SK-N-SH treated with all-trans-retinoic acid at 6 μM for 48 hours (cell line): ENCODE measurements around the gene CA5A.

Experiments
- ATAC-seq: fragments of 200-7000 bp; cut with Tn5 transposase; 3 replicates; pipeline ENCODE4 v1.9.1; 2020; ENCODE audit warnings: mild to moderate bottlenecking, moderate library complexity
- ARNTL ChIP-seq: fragments of 450-650 bp; formaldehyde crosslinking; IDR thresholded peaks from 2 replicates; pipeline ENCODE4 v1.5.0; 2020; ENCODE audit warnings: low read depth, mild to moderate bottlenecking, moderate library complexity, borderline replicate concordance
- BACH2 ChIP-seq: fragments of 250-450 bp; sonication (Bioruptor Pico); IDR thresholded peaks from 2 replicates; pipeline ENCODE4 v1.9.0; 2021; ENCODE audit warnings: mild to moderate bottlenecking, borderline replicate concordance
- CREB5 ChIP-seq: fragments of 250-450 bp; sonication (Bioruptor Pico); IDR thresholded peaks from 2 replicates; pipeline ENCODE4 v1.5.1; 2020; ENCODE audit warnings: low read depth, mild to moderate bottlenecking, moderate library complexity
- CSDC2 ChIP-seq: fragments of 250-450 bp; sonication (Bioruptor Pico); IDR thresholded peaks from 2 replicates; pipeline ENCODE4 v1.5.0; 2020; ENCODE audit warnings: mild to moderate bottlenecking, moderate library complexity
- CSRNP3 ChIP-seq: fragments of 250-450 bp; sonication (Bioruptor Pico); IDR thresholded peaks from 2 replicates; pipeline ENCODE4 v1.5.1; 2021; ENCODE audit warnings: mild to moderate bottlenecking, moderate library complexity
- GLIS3 ChIP-seq: fragments of 250-450 bp; sonication (Bioruptor Pico); IDR thresholded peaks from 2 replicates; pipeline ENCODE4 v1.5.0; 2020; ENCODE audit warnings: mild to moderate bottlenecking, moderate library complexity
- ISL1 ChIP-seq: fragments of 250-450 bp; sonication (Bioruptor Pico); IDR thresholded peaks from 2 replicates; pipeline ENCODE4 v2.1.2; 2022; ENCODE audit warnings: mild to moderate bottlenecking, moderate library complexity
- OSR1 ChIP-seq: fragments of 250-450 bp; sonication (Bioruptor Pico); IDR thresholded peaks from 2 replicates; pipeline ENCODE4 v1.8.0; 2022; ENCODE audit warnings: moderate library complexity, mild to moderate bottlenecking, inconsistent platforms
- POU6F1 ChIP-seq: fragments of 250-450 bp; sonication (Bioruptor Pico); IDR thresholded peaks from 2 replicates; pipeline ENCODE4 v1.8.0; 2021; ENCODE audit warnings: low read depth, mild to moderate bottlenecking, moderate library complexity, borderline replicate concordance
- PPARA ChIP-seq: fragments of 250-450 bp; sonication (Bioruptor Pico); IDR thresholded peaks from 2 replicates; pipeline ENCODE4 v1.5.0; 2020; ENCODE audit warnings: mild to moderate bottlenecking, borderline replicate concordance
- SNAI2 ChIP-seq: fragments of 250-450 bp; sonication (Bioruptor Pico); IDR thresholded peaks from 2 replicates; pipeline ENCODE4 v1.5.0; 2020; ENCODE audit warnings: mild to moderate bottlenecking, moderate library complexity
- TCF4 ChIP-seq: fragments of 250-450 bp; sonication (Bioruptor Pico); IDR thresholded peaks from 2 replicates; pipeline ENCODE4 v1.8.0; 2021; ENCODE audit warnings: mild to moderate bottlenecking, moderate library complexity, borderline replicate concordance
- TOX ChIP-seq: fragments of 250-450 bp; sonication (Bioruptor Pico); IDR thresholded peaks from 2 replicates; pipeline ENCODE4 v1.8.0; 2021; ENCODE audit warnings: mild to moderate bottlenecking, moderate library complexity, borderline replicate concordance
- ZC3H10 ChIP-seq: fragments of 250-450 bp; sonication (Bioruptor Pico); IDR thresholded peaks from 2 replicates; pipeline ENCODE4 v1.5.1; 2021; ENCODE audit warnings: mild to moderate bottlenecking, moderate library complexity
- ZNF565 ChIP-seq: fragments of 450-650 bp; formaldehyde crosslinking; conservative IDR thresholded peaks from 2 replicates; pipeline ENCODE4 v1.5.0; 2020; ENCODE audit warnings: low read depth, mild to moderate bottlenecking, moderate library complexity
- ZNF70 ChIP-seq: fragments of 450-650 bp; formaldehyde crosslinking; IDR thresholded peaks from 2 replicates; pipeline ENCODE4 v1.5.0; 2020; ENCODE audit warnings: mild to moderate bottlenecking, moderate library complexity
- ZNF8 ChIP-seq: fragments of 450-650 bp; formaldehyde crosslinking; IDR thresholded peaks from 2 replicates; pipeline ENCODE4 v1.5.0; 2020; ENCODE audit warnings: mild to moderate bottlenecking, moderate library complexity
- TF ChIP-seq, protein P1 (sequence below): fragments of 250-450 bp; sonication (Bioruptor Pico); IDR thresholded peaks from 2 replicates; pipeline ENCODE4 v1.5.0; 2020; ENCODE audit warnings: mild to moderate bottlenecking, moderate library complexity
- TF ChIP-seq, protein P2 (sequence below): fragments of 250-450 bp; sonication (Bioruptor Pico); IDR thresholded peaks from 2 replicates; pipeline ENCODE4 v1.8.0; 2020; ENCODE audit warnings: mild to moderate bottlenecking, moderate library complexity, borderline replicate concordance

The CA5A gene

GRCh38 chr16:87846705-87847466, 89.4 kb downstream of the CA5A start:
- no peak for ATAC-seq
- TF ChIP-seq ZNF565 (no peak), GLIS3 (CRISPR knock-in tag) (no peak), POU6F1 (CRISPR knock-in tag) (no peak)
- TF ChIP-seq, all 23 proteins: peak for 0

- TF ChIP-seq PPARA = no peak
- no peak for TF ChIP-seq ZNF70 (CRISPR knock-in tag)
- TF ChIP-seq, protein P1, sequence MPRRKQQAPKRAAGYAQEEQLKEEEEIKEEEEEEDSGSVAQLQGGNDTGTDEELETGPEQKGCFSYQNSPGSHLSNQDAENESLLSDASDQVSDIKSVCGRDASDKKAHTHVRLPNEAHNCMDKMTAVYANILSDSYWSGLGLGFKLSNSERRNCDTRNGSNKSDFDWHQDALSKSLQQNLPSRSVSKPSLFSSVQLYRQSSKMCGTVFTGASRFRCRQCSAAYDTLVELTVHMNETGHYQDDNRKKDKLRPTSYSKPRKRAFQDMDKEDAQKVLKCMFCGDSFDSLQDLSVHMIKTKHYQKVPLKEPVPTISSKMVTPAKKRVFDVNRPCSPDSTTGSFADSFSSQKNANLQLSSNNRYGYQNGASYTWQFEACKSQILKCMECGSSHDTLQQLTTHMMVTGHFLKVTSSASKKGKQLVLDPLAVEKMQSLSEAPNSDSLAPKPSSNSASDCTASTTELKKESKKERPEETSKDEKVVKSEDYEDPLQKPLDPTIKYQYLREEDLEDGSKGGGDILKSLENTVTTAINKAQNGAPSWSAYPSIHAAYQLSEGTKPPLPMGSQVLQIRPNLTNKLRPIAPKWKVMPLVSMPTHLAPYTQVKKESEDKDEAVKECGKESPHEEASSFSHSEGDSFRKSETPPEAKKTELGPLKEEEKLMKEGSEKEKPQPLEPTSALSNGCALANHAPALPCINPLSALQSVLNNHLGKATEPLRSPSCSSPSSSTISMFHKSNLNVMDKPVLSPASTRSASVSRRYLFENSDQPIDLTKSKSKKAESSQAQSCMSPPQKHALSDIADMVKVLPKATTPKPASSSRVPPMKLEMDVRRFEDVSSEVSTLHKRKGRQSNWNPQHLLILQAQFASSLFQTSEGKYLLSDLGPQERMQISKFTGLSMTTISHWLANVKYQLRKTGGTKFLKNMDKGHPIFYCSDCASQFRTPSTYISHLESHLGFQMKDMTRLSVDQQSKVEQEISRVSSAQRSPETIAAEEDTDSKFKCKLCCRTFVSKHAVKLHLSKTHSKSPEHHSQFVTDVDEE (CRISPR knock-in tag) = no peak
- no peak for TF ChIP-seq TCF4
- TF ChIP-seq, all 23 proteins: peak for 0
- ATAC-seq = no peak
Measured at GRCh38 chr16:87845807-87846619, 90.3 kb downstream of the CA5A start.

- TF ChIP-seq, protein P2, sequence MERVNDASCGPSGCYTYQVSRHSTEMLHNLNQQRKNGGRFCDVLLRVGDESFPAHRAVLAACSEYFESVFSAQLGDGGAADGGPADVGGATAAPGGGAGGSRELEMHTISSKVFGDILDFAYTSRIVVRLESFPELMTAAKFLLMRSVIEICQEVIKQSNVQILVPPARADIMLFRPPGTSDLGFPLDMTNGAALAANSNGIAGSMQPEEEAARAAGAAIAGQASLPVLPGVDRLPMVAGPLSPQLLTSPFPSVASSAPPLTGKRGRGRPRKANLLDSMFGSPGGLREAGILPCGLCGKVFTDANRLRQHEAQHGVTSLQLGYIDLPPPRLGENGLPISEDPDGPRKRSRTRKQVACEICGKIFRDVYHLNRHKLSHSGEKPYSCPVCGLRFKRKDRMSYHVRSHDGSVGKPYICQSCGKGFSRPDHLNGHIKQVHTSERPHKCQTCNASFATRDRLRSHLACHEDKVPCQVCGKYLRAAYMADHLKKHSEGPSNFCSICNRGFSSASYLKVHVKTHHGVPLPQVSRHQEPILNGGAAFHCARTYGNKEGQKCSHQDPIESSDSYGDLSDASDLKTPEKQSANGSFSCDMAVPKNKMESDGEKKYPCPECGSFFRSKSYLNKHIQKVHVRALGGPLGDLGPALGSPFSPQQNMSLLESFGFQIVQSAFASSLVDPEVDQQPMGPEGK (CRISPR knock-in tag) = no peak
- TF ChIP-seq OSR1 (CRISPR knock-in tag) = no peak
- no peak for TF ChIP-seq ZNF565
- no peak for TF ChIP-seq CREB5
- no peak for TF ChIP-seq PPARA
- no peak for TF ChIP-seq CSRNP3 (CRISPR knock-in tag)
- no peak for TF ChIP-seq TOX (CRISPR knock-in tag)
- no peak for TF ChIP-seq CSDC2 (CRISPR knock-in tag)
- no peak for TF ChIP-seq ZNF8 (CRISPR knock-in tag)
- no peak for TF ChIP-seq ISL1 (CRISPR knock-in tag)
- TF ChIP-seq ZC3H10 (CRISPR knock-in tag) = no peak
- no peak for TF ChIP-seq BACH2 (CRISPR knock-in tag)
- no peak for TF ChIP-seq GLIS3 (CRISPR knock-in tag)
- TF ChIP-seq, protein P1 (CRISPR knock-in tag) = no peak
- TF ChIP-seq SNAI2 (CRISPR knock-in tag) = no peak
- no peak for TF ChIP-seq ARNTL (CRISPR knock-in tag)
- no peak for TF ChIP-seq TCF4
- no peak for TF ChIP-seq POU6F1 (CRISPR knock-in tag)
- ATAC-seq = no peak
Measured at GRCh38 chr16:87845213-87845612, 91.1 kb downstream of the CA5A start.
